PFSK-1 (cell line): ENCODE data around the gene AK8.

Experiments used
- FOXP2 ChIP-seq: optimal IDR thresholded peaks from 2 replicates; pipeline ENCODE3; 2011; ENCODE audit warnings: borderline replicate concordance, control low read depth, inconsistent platforms; ENCODE audit not compliant: insufficient read depth; ENCODE audit errors: extremely low read length, extremely low read depth
- POLR2AphosphoS5 ChIP-seq: IDR thresholded peaks from 2 replicates; pipeline ENCODE4 v1.6.1; 2012; ENCODE audit warnings: low read depth, mild to moderate bottlenecking, control low read depth, low read length, moderate library complexity
- SIN3A ChIP-seq: IDR thresholded peaks from 2 replicates; pipeline ENCODE4 v1.6.1; 2012; ENCODE audit warnings: mild to moderate bottlenecking, low read length, moderate library complexity, borderline replicate concordance; ENCODE audit not compliant: insufficient read depth
- TAF1 ChIP-seq: IDR thresholded peaks from 2 replicates; pipeline ENCODE4 v1.6.1; 2012; ENCODE audit warnings: low read length, control low read depth, borderline replicate concordance; ENCODE audit not compliant: insufficient read depth
- TF ChIP-seq, protein P1 (sequence below), 2 experiments: IDR thresholded peaks; 2 replicates each; pipeline versions ENCODE4 v1.6.1 to v1.8.0; 2011 to 2012; ENCODE audit warnings: low read depth in 2 of 2, low read length in 2 of 2, control low read depth in 1 of 2, inconsistent platforms in 1 of 2, mild to moderate bottlenecking in 1 of 2, moderate library complexity in 1 of 2; ENCODE audit not compliant: insufficient read depth in 1 of 2

Gene AK8

DNA sequence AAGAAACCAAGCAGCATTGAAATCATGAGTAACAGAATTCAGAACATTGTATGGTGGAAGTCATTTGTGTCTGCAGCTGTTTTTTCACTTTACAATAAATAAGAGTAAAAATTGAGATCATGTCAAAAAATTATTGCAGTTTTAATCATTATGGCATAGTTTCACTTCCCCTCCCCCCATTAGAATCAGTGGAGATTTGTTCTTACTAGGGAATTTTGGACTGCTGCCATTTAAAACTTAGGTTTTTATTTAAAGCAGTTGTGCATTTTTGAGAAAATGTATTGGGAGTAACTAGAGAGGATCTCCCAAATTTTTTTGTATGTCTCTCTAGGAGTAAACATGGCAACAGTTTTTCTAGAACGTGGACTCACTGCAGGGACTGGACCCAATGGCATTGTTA is 187.4 kb downstream of the AK8 start:
- no peak for TF ChIP-seq TAF1
- no peak for TF ChIP-seq POLR2AphosphoS5
- no peak for TF ChIP-seq SIN3A
- TF ChIP-seq, protein P1, sequence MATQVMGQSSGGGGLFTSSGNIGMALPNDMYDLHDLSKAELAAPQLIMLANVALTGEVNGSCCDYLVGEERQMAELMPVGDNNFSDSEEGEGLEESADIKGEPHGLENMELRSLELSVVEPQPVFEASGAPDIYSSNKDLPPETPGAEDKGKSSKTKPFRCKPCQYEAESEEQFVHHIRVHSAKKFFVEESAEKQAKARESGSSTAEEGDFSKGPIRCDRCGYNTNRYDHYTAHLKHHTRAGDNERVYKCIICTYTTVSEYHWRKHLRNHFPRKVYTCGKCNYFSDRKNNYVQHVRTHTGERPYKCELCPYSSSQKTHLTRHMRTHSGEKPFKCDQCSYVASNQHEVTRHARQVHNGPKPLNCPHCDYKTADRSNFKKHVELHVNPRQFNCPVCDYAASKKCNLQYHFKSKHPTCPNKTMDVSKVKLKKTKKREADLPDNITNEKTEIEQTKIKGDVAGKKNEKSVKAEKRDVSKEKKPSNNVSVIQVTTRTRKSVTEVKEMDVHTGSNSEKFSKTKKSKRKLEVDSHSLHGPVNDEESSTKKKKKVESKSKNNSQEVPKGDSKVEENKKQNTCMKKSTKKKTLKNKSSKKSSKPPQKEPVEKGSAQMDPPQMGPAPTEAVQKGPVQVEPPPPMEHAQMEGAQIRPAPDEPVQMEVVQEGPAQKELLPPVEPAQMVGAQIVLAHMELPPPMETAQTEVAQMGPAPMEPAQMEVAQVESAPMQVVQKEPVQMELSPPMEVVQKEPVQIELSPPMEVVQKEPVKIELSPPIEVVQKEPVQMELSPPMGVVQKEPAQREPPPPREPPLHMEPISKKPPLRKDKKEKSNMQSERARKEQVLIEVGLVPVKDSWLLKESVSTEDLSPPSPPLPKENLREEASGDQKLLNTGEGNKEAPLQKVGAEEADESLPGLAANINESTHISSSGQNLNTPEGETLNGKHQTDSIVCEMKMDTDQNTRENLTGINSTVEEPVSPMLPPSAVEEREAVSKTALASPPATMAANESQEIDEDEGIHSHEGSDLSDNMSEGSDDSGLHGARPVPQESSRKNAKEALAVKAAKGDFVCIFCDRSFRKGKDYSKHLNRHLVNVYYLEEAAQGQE (IDR thresholded peaks at IDR 0.05; ENCODE audit: insufficient read depth in 1 of 2, low read depth in 2 of 2, low read length in 2 of 2): no peak
- TF ChIP-seq FOXP2: no peak

DNA sequence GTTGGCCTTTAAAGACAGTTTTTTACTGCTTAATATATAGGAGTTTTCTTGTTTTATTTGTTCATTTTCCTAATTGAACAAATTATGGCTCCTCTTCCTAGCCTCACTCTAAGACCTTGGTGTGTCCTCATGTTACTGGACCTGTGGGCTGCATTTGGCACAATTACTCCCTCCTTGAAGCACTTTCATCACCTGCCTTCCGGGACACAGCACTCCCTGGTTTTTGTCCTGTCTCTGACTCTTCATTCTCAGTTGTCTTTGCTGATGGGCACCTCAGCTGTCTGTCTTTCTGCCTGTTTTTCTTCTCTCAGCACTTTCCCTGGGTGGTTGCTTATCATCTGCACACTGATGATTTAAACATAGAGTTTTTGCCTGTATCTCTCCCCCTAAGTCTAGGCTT is 194.2 kb downstream of the AK8 start:
- TF ChIP-seq SIN3A (no peak), FOXP2 (no peak), TAF1 (no peak), POLR2AphosphoS5 (no peak)
- TF ChIP-seq, protein P1 (IDR thresholded peaks at IDR 0.05; ENCODE audit: insufficient read depth in 1 of 2, low read depth in 2 of 2, low read length in 2 of 2): no peak

DNA sequence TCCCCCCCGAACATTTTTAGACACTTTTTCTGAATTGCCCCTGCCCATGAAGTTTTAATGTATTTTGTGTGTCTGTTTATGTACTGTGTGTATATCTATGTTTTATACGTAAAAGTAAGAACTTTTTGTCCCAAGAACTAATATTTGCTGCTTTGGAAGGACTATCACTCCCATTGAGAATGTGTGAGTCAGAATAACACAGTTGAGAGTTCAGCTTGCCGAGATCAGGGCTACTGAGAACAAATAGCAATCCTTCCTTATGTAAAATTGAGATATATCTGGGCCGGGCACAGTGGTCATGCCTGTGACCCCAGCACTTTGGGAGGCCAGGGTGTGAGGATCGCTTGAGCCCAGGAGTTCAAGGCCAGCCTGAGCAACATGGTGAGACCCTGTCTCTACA is 196.5 kb downstream of the AK8 start:
- TF ChIP-seq FOXP2 (no peak), SIN3A (no peak)
- TF ChIP-seq, protein P1 (IDR thresholded peaks at IDR 0.05; ENCODE audit: insufficient read depth in 1 of 2, low read depth in 2 of 2, low read length in 2 of 2): no peak

- TF ChIP-seq TAF1: no peak
- TF ChIP-seq, protein P1 (IDR thresholded peaks at IDR 0.05; ENCODE audit: insufficient read depth in 1 of 2, low read depth in 2 of 2, low read length in 2 of 2): no peak
- no peak for TF ChIP-seq POLR2AphosphoS5
- no peak for TF ChIP-seq SIN3A
- no peak for TF ChIP-seq FOXP2
Observed at GRCh38 chr9:132679946-132680625, 198.0 kb downstream of the AK8 start.

- TF ChIP-seq POLR2AphosphoS5 (no peak), TAF1 (no peak), SIN3A (no peak), FOXP2 (no peak)
- TF ChIP-seq, protein P1 (IDR thresholded peaks at IDR 0.05; ENCODE audit: insufficient read depth in 1 of 2, low read depth in 2 of 2, low read length in 2 of 2): no peak
Observed at GRCh38 chr9:132677976-132678375, 200.1 kb downstream of the AK8 start.
